ENCODE measurements around the gene GMPR2.

DNA sequence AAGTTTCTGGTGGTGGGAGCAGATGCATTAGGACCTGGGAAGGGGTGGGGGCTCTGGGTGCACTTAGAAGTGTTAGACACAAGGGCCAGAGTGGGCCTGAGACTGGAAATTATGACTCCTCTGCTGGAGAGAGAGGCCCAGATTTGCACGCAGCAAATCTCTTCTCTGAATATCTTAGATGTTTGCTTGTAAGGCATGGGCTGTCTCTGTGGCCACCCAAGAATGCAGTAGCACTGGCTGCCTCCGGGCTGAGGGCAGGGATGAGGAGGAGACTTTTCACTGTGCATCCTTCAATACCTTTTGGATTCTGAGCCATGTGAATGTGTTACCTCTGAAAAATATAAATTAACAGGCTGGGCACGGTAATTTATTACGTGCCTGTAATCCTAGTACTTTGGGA, 52.6 kb downstream of the GMPR2 start:
- TF ChIP-seq CTCF (IDR thresholded peaks at IDR 0.05) (no peak), POLR2A (IDR thresholded peaks at IDR 0.05) (no peak)
